ENCODE results near the gene OCA2. TPM values are rescaled to one million over a fixed set of nuclear protein-coding genes. Genes with fewer than 3 reads are reported as not detected.
A peak's percentile ranks its signal among the peaks of the same experiment; 100 is the strongest.

The OCA2 gene
- total and polyA plus RNA-seq, 4 donors = 0.49 to 23.0 (median 2.3) TPM

GRCh38 chr15:28097656-28098359 is 1.3 kb downstream of the OCA2 start:
- 83 to 87% methylated on average over 5 of the region's 5 CpGs for WGBS, 2 donors
- TF ChIP-seq CTCF (IDR thresholded peaks at IDR 0.05; ENCODE audit: control extremely low read depth, extremely low read depth) = no peak
- H3K27ac ChIP-seq (ENCODE audit: low read depth in 1 of 2, low read length in 1 of 2) = no peak overlapping the region
- peaks cover 0 to 51% (median 13%) of the 10 kb centered on the region in 5 donors for H3K4me1 ChIP-seq (ENCODE audit: control insufficient read depth in 5 of 5, insufficient read depth in 5 of 5, low read length in 5 of 5)
- no peak overlapping the region for H3K4me3 ChIP-seq
- H3K9ac ChIP-seq (ENCODE audit: insufficient read depth in 1 of 2, low read length in 2 of 2) = no peak overlapping the region
- ATAC-seq (ENCODE audit: insufficient read depth, low FRiP score) (no peak), DNase-seq (peak; percentile 12 to 53 (median 50))
- no peaks in the 10 kb centered on the region for H3K36me3 ChIP-seq (ENCODE audit: control insufficient read depth in 4 of 4, insufficient read depth in 4 of 4, low read length in 4 of 4)
- H3K27me3 ChIP-seq (ENCODE audit: control insufficient read depth in 3 of 3, insufficient read depth in 3 of 3, low read length in 2 of 3) = peaks cover 0 to 13% (median 0%) of the 10 kb centered on the region in 3 donors
- peaks cover 0 to 5% (median 0%) of the 10 kb centered on the region in 4 donors for H3K9me3 ChIP-seq (ENCODE audit: control insufficient read depth in 4 of 4, insufficient read depth in 3 of 4, low read length in 3 of 4)

- Histone ChIP-seq H3K27me3 (ENCODE audit: control insufficient read depth in 3 of 3, insufficient read depth in 3 of 3, low read length in 2 of 3) (peaks cover 0 to 13% (median 0%) of the 10 kb centered on the region in 3 donors), H3K9me3 (ENCODE audit: control insufficient read depth in 4 of 4, insufficient read depth in 3 of 4, low read length in 3 of 4) (no peaks in the 10 kb centered on the region), H3K36me3 (ENCODE audit: control insufficient read depth in 4 of 4, insufficient read depth in 4 of 4, low read length in 4 of 4) (no peaks in the 10 kb centered on the region), H3K9ac (ENCODE audit: insufficient read depth in 1 of 2, low read length in 2 of 2) (peak overlapping the region in 1 of 2 donors; percentile 67), H3K27ac (ENCODE audit: low read depth in 1 of 2, low read length in 1 of 2) (peak overlapping the region in 1 of 2 donors; percentile 40), H3K4me3 (peak overlapping the region; percentile 16), H3K4me1 (ENCODE audit: control insufficient read depth in 5 of 5, insufficient read depth in 5 of 5, low read length in 5 of 5) (peaks cover 0 to 51% (median 13%) of the 10 kb centered on the region in 5 donors)
- TF ChIP-seq CTCF (IDR thresholded peaks at IDR 0.05; ENCODE audit: control extremely low read depth, extremely low read depth) = no peak
- DNase-seq = peak; percentile 50 to 73 (median 62)
- 2 to 4% methylated on average over 39 to 72 of the region's 72 CpGs for WGBS, 2 donors
- no peak for ATAC-seq (ENCODE audit: insufficient read depth, low FRiP score)
Observed at GRCh38 chr15:28096670-28097431, 2.3 kb downstream of the OCA2 start.

GRCh38 chr15:28096411-28096669 is 2.8 kb downstream of the OCA2 start:
- ATAC-seq (ENCODE audit: insufficient read depth, low FRiP score) = no peak
- Histone ChIP-seq H3K36me3 (ENCODE audit: control insufficient read depth in 4 of 4, insufficient read depth in 4 of 4, low read length in 4 of 4) (peaks cover 0 to 3% (median under 1%) of the 10 kb centered on the region in 4 donors), H3K27ac (ENCODE audit: low read depth in 1 of 2, low read length in 1 of 2) (peak overlapping the region in 1 of 2 donors; percentile 40), H3K9me3 (ENCODE audit: control insufficient read depth in 4 of 4, insufficient read depth in 3 of 4, low read length in 3 of 4) (peaks cover 0 to 3% (median under 1%) of the 10 kb centered on the region in 4 donors), H3K27me3 (ENCODE audit: control insufficient read depth in 3 of 3, insufficient read depth in 3 of 3, low read length in 2 of 3) (peaks cover 0 to 13% (median 0%) of the 10 kb centered on the region in 3 donors), H3K4me1 (ENCODE audit: control insufficient read depth in 5 of 5, insufficient read depth in 5 of 5, low read length in 5 of 5) (peaks cover 0 to 51% (median 13%) of the 10 kb centered on the region in 5 donors), H3K9ac (ENCODE audit: insufficient read depth in 1 of 2, low read length in 2 of 2) (peak overlapping the region in 1 of 2 donors; percentile 67), H3K4me3 (peak overlapping the region; percentile 23)
- peak in 1 of 3 donors; percentile 76 for DNase-seq
- TF ChIP-seq CTCF (IDR thresholded peaks at IDR 0.05; ENCODE audit: control extremely low read depth, extremely low read depth) = no peak
- WGBS, 2 donors = 1 to 2% methylated on average over 13 of the region's 13 CpGs

All from lung (tissue), 12 donors.